Rectal smooth muscle tissue (tissue), 1 donor: ENCODE measurements around the gene TMEM169.

Experiments used
- H3K27ac ChIP-seq: one replicate; pipeline ENCODE4 v1.7.0; 2013; ENCODE audit warnings: low read depth, low read length, inconsistent platforms
- H3K27me3 ChIP-seq: one replicate; pipeline ENCODE4 v1.7.0; 2013; ENCODE audit warnings: low read length; ENCODE audit not compliant: control insufficient read depth, insufficient read depth
- H3K36me3 ChIP-seq: one replicate; pipeline ENCODE4 v1.7.0; 2013; ENCODE audit warnings: low read length; ENCODE audit not compliant: control insufficient read depth, insufficient read depth
- H3K4me1 ChIP-seq: one replicate; pipeline ENCODE4 v1.7.0; 2013; ENCODE audit warnings: low read length; ENCODE audit not compliant: control insufficient read depth, insufficient read depth
- H3K4me3 ChIP-seq: one replicate; pipeline ENCODE4 v1.7.0; 2013; ENCODE audit warnings: low read length
- H3K9ac ChIP-seq: one replicate; pipeline ENCODE4 v1.7.0; 2013; ENCODE audit warnings: low read length

TMEM169 gene

GRCh38 chr2:216055680-216056079, 26.0 kb upstream of the TMEM169 start:
- Histone ChIP-seq H3K36me3 (no peaks in the 10 kb centered on the region), H3K4me3 (no peak overlapping the region), H3K27ac (no peak overlapping the region), H3K27me3 (no peaks in the 10 kb centered on the region), H3K4me1 (no peaks in the 10 kb centered on the region), H3K9ac (no peak overlapping the region)

- Histone ChIP-seq H3K4me1 (no peaks in the 10 kb centered on the region), H3K4me3 (no peak overlapping the region), H3K9ac (no peak overlapping the region), H3K27ac (no peak overlapping the region), H3K36me3 (no peaks in the 10 kb centered on the region), H3K27me3 (no peaks in the 10 kb centered on the region)
Measured at GRCh38 chr2:216056739-216057138, 25.0 kb upstream of the TMEM169 start.

GRCh38 chr2:216057688-216058193, 24.0 kb upstream of the TMEM169 start:
- peak overlapping the region; percentile 11 for H3K4me3 ChIP-seq
- H3K36me3 ChIP-seq, result no peaks in the 10 kb centered on the region
- H3K27me3 ChIP-seq, result no peaks in the 10 kb centered on the region
- H3K4me1 ChIP-seq, result no peaks in the 10 kb centered on the region
- H3K9ac ChIP-seq, result no peak overlapping the region
- no peak overlapping the region for H3K27ac ChIP-seq

GRCh38 chr2:216059233-216059834, 22.4 kb upstream of the TMEM169 start:
- H3K27ac ChIP-seq, result no peak overlapping the region
- peaks cover 3% of the 10 kb centered on the region for H3K36me3 ChIP-seq
- H3K4me3 ChIP-seq, result no peak overlapping the region
- no peak overlapping the region for H3K9ac ChIP-seq
- no peaks in the 10 kb centered on the region for H3K27me3 ChIP-seq
- H3K4me1 ChIP-seq, result no peaks in the 10 kb centered on the region

- no peak overlapping the region for H3K4me3 ChIP-seq
- no peaks in the 10 kb centered on the region for H3K27me3 ChIP-seq
- H3K36me3 ChIP-seq, result peaks cover 3% of the 10 kb centered on the region
- no peak overlapping the region for H3K27ac ChIP-seq
- H3K9ac ChIP-seq, result no peak overlapping the region
- no peaks in the 10 kb centered on the region for H3K4me1 ChIP-seq
Measured at GRCh38 chr2:216064014-216064630, 17.6 kb upstream of the TMEM169 start.

GRCh38 chr2:216064665-216065064, 17.1 kb upstream of the TMEM169 start:
- Histone ChIP-seq H3K36me3 (peaks cover 3% of the 10 kb centered on the region), H3K4me1 (no peaks in the 10 kb centered on the region)

GRCh38 chr2:216066230-216066629, 15.5 kb upstream of the TMEM169 start:
- no peak overlapping the region for H3K4me3 ChIP-seq
- peaks cover 3% of the 10 kb centered on the region for H3K36me3 ChIP-seq
- H3K27ac ChIP-seq, result no peak overlapping the region
- H3K9ac ChIP-seq, result no peak overlapping the region
- H3K4me1 ChIP-seq, result no peaks in the 10 kb centered on the region
- no peaks in the 10 kb centered on the region for H3K27me3 ChIP-seq

More at GRCh38 chr2:216064665-216065064, 17.1 kb upstream of the TMEM169 start:
- no peaks in the 10 kb centered on the region for H3K27me3 ChIP-seq
- H3K27ac ChIP-seq, result no peak overlapping the region
- H3K9ac ChIP-seq, result no peak overlapping the region
- H3K4me3 ChIP-seq, result no peak overlapping the region

- Histone ChIP-seq H3K27me3 (no peaks in the 10 kb centered on the region), H3K4me3 (no peak overlapping the region), H3K27ac (no peak overlapping the region), H3K4me1 (no peaks in the 10 kb centered on the region), H3K36me3 (peaks cover under 1% of the 10 kb centered on the region), H3K9ac (no peak overlapping the region)
Measured at GRCh38 chr2:216069028-216069427, 12.7 kb upstream of the TMEM169 start.

- Histone ChIP-seq H3K27me3 (no peaks in the 10 kb centered on the region), H3K36me3 (no peaks in the 10 kb centered on the region), H3K27ac (no peak overlapping the region), H3K4me1 (no peaks in the 10 kb centered on the region), H3K4me3 (no peak overlapping the region), H3K9ac (no peak overlapping the region)
Measured at GRCh38 chr2:216070195-216070594, 11.5 kb upstream of the TMEM169 start.

- Histone ChIP-seq H3K27ac (no peak overlapping the region), H3K9ac (no peak overlapping the region), H3K27me3 (no peaks in the 10 kb centered on the region), H3K4me1 (no peaks in the 10 kb centered on the region), H3K4me3 (no peak overlapping the region), H3K36me3 (no peaks in the 10 kb centered on the region)
Measured at GRCh38 chr2:216071111-216071851, 10.4 kb upstream of the TMEM169 start.

GRCh38 chr2:216072473-216072872, 9.2 kb upstream of the TMEM169 start:
- no peaks in the 10 kb centered on the region for H3K4me1 ChIP-seq
- H3K27ac ChIP-seq, result no peak overlapping the region
- H3K36me3 ChIP-seq, result no peaks in the 10 kb centered on the region
- H3K9ac ChIP-seq, result no peak overlapping the region
- H3K27me3 ChIP-seq, result no peaks in the 10 kb centered on the region
- H3K4me3 ChIP-seq, result no peak overlapping the region

GRCh38 chr2:216073773-216074172, 7.9 kb upstream of the TMEM169 start:
- Histone ChIP-seq H3K4me3 (no peak overlapping the region), H3K36me3 (no peaks in the 10 kb centered on the region), H3K27ac (no peak overlapping the region), H3K9ac (no peak overlapping the region), H3K4me1 (no peaks in the 10 kb centered on the region), H3K27me3 (no peaks in the 10 kb centered on the region)
